ENCODE results near the gene SCARB1.
A peak's percentile ranks its signal among the peaks of the same experiment; 100 is the strongest.

Gene SCARB1

DNA sequence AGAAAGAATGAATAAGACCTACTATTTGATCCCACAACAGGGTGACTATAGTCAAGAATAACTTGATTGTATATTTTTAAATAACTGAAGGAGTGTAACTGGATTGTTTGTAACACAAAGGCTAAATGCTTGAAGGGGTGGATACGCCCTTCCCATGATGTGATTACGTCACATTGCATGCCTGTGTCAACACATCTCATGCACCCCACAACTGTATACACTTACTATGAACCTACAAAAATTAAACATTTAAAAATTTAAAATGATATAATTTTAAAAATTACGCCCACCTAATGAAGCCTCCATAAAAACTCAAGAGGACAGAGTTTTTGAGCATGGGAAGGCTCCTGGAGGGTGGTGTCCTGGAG is 94.5 kb downstream of the SCARB1 start:
- peaks cover 14% of the 10 kb centered on the region for H3K4me1 ChIP-seq (ENCODE audit: control insufficient read depth, low read length)
- TF ChIP-seq, protein P1, sequence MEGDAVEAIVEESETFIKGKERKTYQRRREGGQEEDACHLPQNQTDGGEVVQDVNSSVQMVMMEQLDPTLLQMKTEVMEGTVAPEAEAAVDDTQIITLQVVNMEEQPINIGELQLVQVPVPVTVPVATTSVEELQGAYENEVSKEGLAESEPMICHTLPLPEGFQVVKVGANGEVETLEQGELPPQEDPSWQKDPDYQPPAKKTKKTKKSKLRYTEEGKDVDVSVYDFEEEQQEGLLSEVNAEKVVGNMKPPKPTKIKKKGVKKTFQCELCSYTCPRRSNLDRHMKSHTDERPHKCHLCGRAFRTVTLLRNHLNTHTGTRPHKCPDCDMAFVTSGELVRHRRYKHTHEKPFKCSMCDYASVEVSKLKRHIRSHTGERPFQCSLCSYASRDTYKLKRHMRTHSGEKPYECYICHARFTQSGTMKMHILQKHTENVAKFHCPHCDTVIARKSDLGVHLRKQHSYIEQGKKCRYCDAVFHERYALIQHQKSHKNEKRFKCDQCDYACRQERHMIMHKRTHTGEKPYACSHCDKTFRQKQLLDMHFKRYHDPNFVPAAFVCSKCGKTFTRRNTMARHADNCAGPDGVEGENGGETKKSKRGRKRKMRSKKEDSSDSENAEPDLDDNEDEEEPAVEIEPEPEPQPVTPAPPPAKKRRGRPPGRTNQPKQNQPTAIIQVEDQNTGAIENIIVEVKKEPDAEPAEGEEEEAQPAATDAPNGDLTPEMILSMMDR (IDR thresholded peaks at IDR 0.05; ENCODE audit: low read depth, low read length, poor library complexity, severe bottlenecking) = no peak
- TF ChIP-seq EZH2phosphoT487 (IDR thresholded peaks at IDR 0.05; ENCODE audit: borderline replicate concordance, low read length) = no peak

DNA sequence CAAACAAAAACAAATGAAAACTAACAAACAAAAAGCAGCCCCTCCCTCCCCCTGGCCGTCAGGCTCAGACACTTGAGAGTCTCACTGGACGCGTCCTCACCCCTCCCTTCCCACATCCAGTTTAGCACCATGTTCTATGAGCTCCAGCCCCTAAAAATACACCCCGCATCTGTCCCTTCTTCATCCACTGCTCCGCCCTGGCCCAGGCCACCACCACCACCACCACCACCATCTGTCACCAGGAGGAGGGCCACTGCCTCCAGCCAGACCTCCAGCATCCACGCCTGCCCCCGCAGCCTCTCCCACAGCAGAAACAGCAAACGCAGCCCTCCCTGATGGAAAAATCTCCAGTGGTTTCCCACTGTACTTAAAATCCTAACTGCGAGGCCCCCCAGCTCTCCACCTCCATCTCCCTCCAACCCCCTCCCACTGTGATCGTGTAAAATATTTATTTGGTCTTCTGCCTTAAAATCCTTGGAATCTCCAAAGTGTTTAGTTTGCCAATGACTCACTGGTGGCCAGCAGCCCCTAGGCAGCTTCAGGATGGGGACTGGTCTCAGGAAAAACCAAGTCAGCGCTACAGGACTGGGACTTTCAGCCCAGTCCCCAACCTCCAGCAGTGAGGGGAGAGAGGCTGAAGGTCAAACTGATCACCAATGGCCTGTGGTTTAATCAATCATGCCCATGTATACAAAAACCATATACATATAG is 95.1 kb downstream of the SCARB1 start:
- no peak overlapping the region for H3K27ac ChIP-seq (ENCODE audit: low read depth, low read length)
- no peaks in the 10 kb centered on the region for H3K36me3 ChIP-seq (ENCODE audit: control insufficient read depth, low read length)
- no peak overlapping the region for H3K4me3 ChIP-seq (ENCODE audit: low read length)
- H3K4me1 ChIP-seq (ENCODE audit: control insufficient read depth, low read length) = peaks cover 10% of the 10 kb centered on the region
- peaks cover 21% of the 10 kb centered on the region for H3K9me3 ChIP-seq (ENCODE audit: control insufficient read depth, insufficient read depth, low read length)
- H3K4me2 ChIP-seq (ENCODE audit: low read length) = no peak overlapping the region
- no peaks in the 10 kb centered on the region for H3F3A ChIP-seq (ENCODE audit: control insufficient read depth, insufficient read depth)
- no peaks in the 10 kb centered on the region for H3K79me2 ChIP-seq (ENCODE audit: control insufficient read depth, low read length)
- H4K20me1 ChIP-seq (ENCODE audit: control insufficient read depth, insufficient read depth, low read depth, low read length) = no peaks in the 10 kb centered on the region; the same call in 1 of the 2 replicates
- no peaks in the 10 kb centered on the region for H3K9me2 ChIP-seq (replicated peaks; ENCODE audit: control insufficient read depth, low read length)
- peaks cover 31% of the 10 kb centered on the region for H3K27me3 ChIP-seq (ENCODE audit: control insufficient read depth, low read length)
- no peak for TF ChIP-seq EZH2phosphoT487 (IDR thresholded peaks at IDR 0.05; ENCODE audit: borderline replicate concordance, low read length)

More for the DNA sequence above, 94.5 kb downstream of the SCARB1 start:
- H3K27me3 ChIP-seq (ENCODE audit: control insufficient read depth, low read length) = peaks cover 34% of the 10 kb centered on the region
- H3K4me3 ChIP-seq (ENCODE audit: low read length) = no peak overlapping the region
- H4K20me1 ChIP-seq (ENCODE audit: control insufficient read depth, insufficient read depth, low read depth, low read length) = no peaks in the 10 kb centered on the region; the same call in 1 of the 2 replicates
- no peaks in the 10 kb centered on the region for H3K9me2 ChIP-seq (replicated peaks; ENCODE audit: control insufficient read depth, low read length)
- H3F3A ChIP-seq (ENCODE audit: control insufficient read depth, insufficient read depth) = peaks cover 1% of the 10 kb centered on the region
- H3K4me2 ChIP-seq (ENCODE audit: low read length) = no peak overlapping the region
- H3K36me3 ChIP-seq (ENCODE audit: control insufficient read depth, low read length) = no peaks in the 10 kb centered on the region
- no peak overlapping the region for H3K27ac ChIP-seq (ENCODE audit: low read depth, low read length)
- peaks cover 20% of the 10 kb centered on the region for H3K9me3 ChIP-seq (ENCODE audit: control insufficient read depth, insufficient read depth, low read length)
- no peaks in the 10 kb centered on the region for H3K79me2 ChIP-seq (ENCODE audit: control insufficient read depth, low read length)

DNA sequence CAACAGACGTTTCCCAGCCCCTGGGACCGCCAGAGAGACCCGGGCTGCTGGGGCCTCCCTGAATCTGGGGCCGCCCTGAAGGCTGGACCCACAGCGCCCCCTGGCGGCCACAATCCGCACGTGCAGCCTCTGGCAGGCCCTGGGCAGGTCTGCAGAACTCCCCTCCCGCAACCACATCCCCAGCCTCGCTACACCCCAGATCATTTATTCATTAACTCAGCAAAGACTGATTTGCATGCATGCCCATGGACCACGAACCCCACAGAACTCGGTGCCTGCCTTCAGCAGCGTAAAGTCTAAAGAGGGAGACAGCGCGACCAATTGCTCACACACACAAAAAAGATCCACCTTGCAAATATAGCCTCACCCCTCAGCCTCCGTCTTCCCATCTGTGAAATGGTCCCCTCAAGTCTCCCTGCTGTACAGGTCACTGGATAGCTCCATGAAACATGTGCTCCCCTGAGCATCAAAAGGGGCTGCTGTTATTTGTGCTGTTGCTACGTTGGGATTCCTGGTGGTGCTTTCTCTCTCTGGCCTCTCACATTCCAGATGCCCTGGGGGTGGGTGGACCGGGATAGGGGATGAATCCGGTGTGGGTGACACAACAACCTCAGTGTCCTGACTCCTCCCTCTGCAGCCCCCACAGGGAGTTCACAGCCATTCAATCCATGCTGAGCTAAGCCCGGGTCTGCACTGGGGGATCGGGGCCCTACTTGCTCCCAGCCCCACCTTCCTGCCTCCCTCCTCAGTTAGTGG is 96.4 kb downstream of the SCARB1 start:
- no peaks in the 10 kb centered on the region; the same call in 1 of the 2 replicates for H4K20me1 ChIP-seq (ENCODE audit: control insufficient read depth, insufficient read depth, low read depth, low read length)
- H3K4me1 ChIP-seq (ENCODE audit: control insufficient read depth, low read length) = peaks cover 10% of the 10 kb centered on the region
- H3K27me3 ChIP-seq (ENCODE audit: control insufficient read depth, low read length) = peaks cover 20% of the 10 kb centered on the region
- no peaks in the 10 kb centered on the region for H3K9me2 ChIP-seq (replicated peaks; ENCODE audit: control insufficient read depth, low read length)
- H3K4me3 ChIP-seq (ENCODE audit: low read length) = no peak overlapping the region
- H3K27ac ChIP-seq (ENCODE audit: low read depth, low read length) = no peak overlapping the region
- no peaks in the 10 kb centered on the region for H3K36me3 ChIP-seq (ENCODE audit: control insufficient read depth, low read length)
- H3F3A ChIP-seq (ENCODE audit: control insufficient read depth, insufficient read depth) = no peaks in the 10 kb centered on the region
- H3K9me3 ChIP-seq (ENCODE audit: control insufficient read depth, insufficient read depth, low read length) = peaks cover 21% of the 10 kb centered on the region
- no peak overlapping the region for H3K4me2 ChIP-seq (ENCODE audit: low read length)
- no peaks in the 10 kb centered on the region for H3K79me2 ChIP-seq (ENCODE audit: control insufficient read depth, low read length)
- TF ChIP-seq, protein P1 (IDR thresholded peaks at IDR 0.05; ENCODE audit: low read depth, low read length, poor library complexity, severe bottlenecking) = peak; percentile 99
- TF ChIP-seq EZH2phosphoT487 (IDR thresholded peaks at IDR 0.05; ENCODE audit: borderline replicate concordance, low read length) = no peak

DNA sequence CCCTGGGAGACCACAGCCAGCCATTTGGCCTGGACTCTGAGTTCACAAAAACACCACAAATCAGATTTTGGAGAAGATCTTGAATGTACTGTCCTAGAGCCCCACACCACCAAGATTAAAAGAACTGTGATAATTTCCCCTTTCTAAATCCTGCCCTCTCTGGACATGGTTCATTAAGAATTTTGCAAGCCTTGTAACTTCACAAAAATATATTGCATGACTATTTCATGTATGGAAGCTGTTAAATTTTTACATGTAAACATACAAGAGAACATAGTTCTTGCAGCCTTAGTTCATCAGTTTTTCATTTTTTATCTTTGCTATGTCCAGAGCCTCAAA is 97.0 kb downstream of the SCARB1 start:
- no peaks in the 10 kb centered on the region for H3K9me2 ChIP-seq (replicated peaks; ENCODE audit: control insufficient read depth, low read length)
- peaks cover 17% of the 10 kb centered on the region for H3K27me3 ChIP-seq (ENCODE audit: control insufficient read depth, low read length)
- H3K9me3 ChIP-seq (ENCODE audit: control insufficient read depth, insufficient read depth, low read length) = peaks cover 21% of the 10 kb centered on the region
- H3K27ac ChIP-seq (ENCODE audit: low read depth, low read length) = no peak overlapping the region
- no peak overlapping the region for H3K4me3 ChIP-seq (ENCODE audit: low read length)
- no peaks in the 10 kb centered on the region for H3K79me2 ChIP-seq (ENCODE audit: control insufficient read depth, low read length)
- no peaks in the 10 kb centered on the region; the same call in 1 of the 2 replicates for H4K20me1 ChIP-seq (ENCODE audit: control insufficient read depth, insufficient read depth, low read depth, low read length)
- no peak for TF ChIP-seq EZH2phosphoT487 (IDR thresholded peaks at IDR 0.05; ENCODE audit: borderline replicate concordance, low read length)
- TF ChIP-seq, protein P1 (IDR thresholded peaks at IDR 0.05; ENCODE audit: low read depth, low read length, poor library complexity, severe bottlenecking) = no peak
- peaks cover 9% of the 10 kb centered on the region for H3K4me1 ChIP-seq (ENCODE audit: control insufficient read depth, low read length)
- no peak overlapping the region for H3K4me2 ChIP-seq (ENCODE audit: low read length)
- no peaks in the 10 kb centered on the region for H3F3A ChIP-seq (ENCODE audit: control insufficient read depth, insufficient read depth)
- H3K36me3 ChIP-seq (ENCODE audit: control insufficient read depth, low read length) = no peaks in the 10 kb centered on the region
